Caco-2 (cell line): ENCODE measurements around the gene GABRQ. TPM values are rescaled to one million over a fixed set of nuclear protein-coding genes. Genes with fewer than 3 reads are reported as not detected.

Source experiments
- BruUV-seq: library from RNA; stranded (reverse); fragments of 400-500 nt; replicated peaks from 2 replicates; lab custom pipeline; 2021; lab: Mats Ljungman, UMichigan
- CTCF ChIA-PET: fragments of 300-600 bp; sonication (Branson Sonifier 250); formaldehyde crosslinking; loops from one replicate; lab custom pipeline; 2022; ENCODE audit warnings: antibody characterized with exemption; lab: Charles Lee
- POLR2A ChIA-PET: fragments of 300-600 bp; sonication (Branson Sonifier 250); formaldehyde crosslinking; loops from one replicate; lab custom pipeline; 2022; ENCODE audit warnings: antibody characterized with exemption; lab: Charles Lee
- DNase-seq, 2 experiments: peaks; one replicate each; pipeline versions ENCODE4 v3.0.0 to v3.0.0-alpha.2; 2020 to 2022
- H3K27me3 ChIP-seq: replicated peaks from 2 replicates; pipeline ENCODE4 v1.6.0; 2011; ENCODE audit warnings: low read length; ENCODE audit not compliant: control insufficient read depth, insufficient read depth
- H3K36me3 ChIP-seq: 2 replicates; pipeline ENCODE4 v1.5.1; 2011; ENCODE audit warnings: low read length; ENCODE audit not compliant: control insufficient read depth, insufficient read depth
- H3K4me1 ChIP-seq: fragments of 250-450 bp; sonication (Bioruptor Pico); 2 replicates; pipeline ENCODE4 v1.5.1; 2020; ENCODE audit warnings: mild to moderate bottlenecking
- H3K4me3 ChIP-seq: 2 replicates; pipeline ENCODE4 v1.5.1; 2011; ENCODE audit warnings: low read depth, mild to moderate bottlenecking, control low read depth, low read length
- H3K9me3 ChIP-seq: fragments of 250-450 bp; sonication (Bioruptor Pico); 2 replicates; pipeline ENCODE4 v1.5.1; 2020; ENCODE audit warnings: mild to moderate bottlenecking, moderate library complexity
- H3K27ac Mint-ChIP-seq: one replicate; pipeline ENCODE4 v1.8.0; 2022; ENCODE audit warnings: mixed read lengths; ENCODE audit not compliant: unreplicated experiment
- H3K27me3 Mint-ChIP-seq: one replicate; pipeline ENCODE4 v1.8.0; 2022; ENCODE audit warnings: mixed read lengths; ENCODE audit not compliant: insufficient read depth, unreplicated experiment
- H3K36me3 Mint-ChIP-seq: one replicate; pipeline ENCODE4 v1.8.0; 2022; ENCODE audit warnings: mild to moderate bottlenecking, mixed read lengths; ENCODE audit not compliant: insufficient read depth, unreplicated experiment
- H3K4me1 Mint-ChIP-seq: one replicate; pipeline ENCODE4 v1.8.0; 2022; ENCODE audit warnings: low read depth, mixed read lengths; ENCODE audit not compliant: unreplicated experiment
- H3K4me3 Mint-ChIP-seq: one replicate; pipeline ENCODE4 v1.8.0; 2022; ENCODE audit warnings: mild to moderate bottlenecking, moderate library complexity, mixed read lengths; ENCODE audit not compliant: unreplicated experiment
- H3K9me3 Mint-ChIP-seq: one replicate; pipeline ENCODE4 v1.8.0; 2022; ENCODE audit warnings: mixed read lengths; ENCODE audit not compliant: unreplicated experiment
- CTCF ChIP-seq, 2 experiments: fragments of 200-600 bp in 1 of 2; IDR thresholded peaks; 1 replicate in 1 of 2; 2 replicates in 1 of 2; pipeline versions ENCODE4 v1.5.1 to v1.8.0; 2011 to 2022; ENCODE audit warnings: antibody characterized with exemption in 1 of 2, control low read depth in 1 of 2, inconsistent platforms in 1 of 2, low read depth in 1 of 2, low read length in 1 of 2, mild to moderate bottlenecking in 1 of 2, moderate library complexity in 1 of 2; ENCODE audit not compliant: insufficient read depth in 1 of 2, severe bottlenecking in 1 of 2, unreplicated experiment in 1 of 2
- intact Hi-C: fragments of 100-400 bp; cut with micrococcal nuclease; formaldehyde crosslinking; loops from one replicate; pipeline ENCODE4 v1.10.0; 2022; ENCODE audit not compliant: unreplicated experiment
- total RNA-seq: library from RNA; stranded (reverse); gene quantifications from 2 replicates; pipeline ENCODE4 v1.2.3, GENCODE V29; 2022

Gene GABRQ
- total RNA-seq, 1 experiment from 2014 or later = not detected

GRCh38 chrX:152641996-152642395, 4.3 kb downstream of the GABRQ start:
- intact Hi-C loops = loop anchor here (1.0 kb wide), 1 partner anchor 179 kb away; no protein-coding TSS in a partner anchor
- no peaks in the 10 kb centered on the region for H3K36me3 ChIP-seq
- TF ChIP-seq CTCF (IDR thresholded peaks at IDR 0.05; ENCODE audit: insufficient read depth in 1 of 2, low read depth in 1 of 2, low read length in 1 of 2, severe bottlenecking in 1 of 2, unreplicated experiment in 1 of 2) = no peak
- Mint-ChIP-seq H3K36me3 (no peaks in the 10 kb centered on the region), H3K27ac (no peak overlapping the region), H3K9me3 (no peaks in the 10 kb centered on the region), H3K4me3 (no peak overlapping the region), H3K27me3 (no peaks in the 10 kb centered on the region), H3K4me1 (no peaks in the 10 kb centered on the region)
- ChIA-PET CTCF (interaction anchor here (0.6 to 1.2 kb wide), 2 partner anchors 172 to 179 kb away, joined by 3 read pairs; no protein-coding TSS in a partner anchor), POLR2A (no interaction called here)
- H3K9me3 ChIP-seq = no peaks in the 10 kb centered on the region
- H3K4me1 ChIP-seq = no peaks in the 10 kb centered on the region
- no peaks in the 10 kb centered on the region for H3K27me3 ChIP-seq
- no TSS peak for BruUV-seq
- peak in 1 of 2 experiments; percentile 2 for DNase-seq
- H3K4me3 ChIP-seq = no peak overlapping the region

GRCh38 chrX:152642931-152643564, 5.4 kb downstream of the GABRQ start:
- ChIA-PET POLR2A (no interaction called here), CTCF (no interaction called here)
- H3K9me3 Mint-ChIP-seq = no peaks in the 10 kb centered on the region
- no peak overlapping the region for H3K4me3 ChIP-seq
- no peaks in the 10 kb centered on the region for H3K4me1 Mint-ChIP-seq
- no peak for DNase-seq
- peaks cover 9% of the 10 kb centered on the region for H3K27me3 Mint-ChIP-seq
- H3K36me3 ChIP-seq = no peaks in the 10 kb centered on the region
- no peak overlapping the region for H3K27ac Mint-ChIP-seq
- intact Hi-C loops = loop anchor here (1.0 kb wide), 1 partner anchor 178 kb away; no protein-coding TSS in a partner anchor
- H3K4me1 ChIP-seq = no peaks in the 10 kb centered on the region
- H3K36me3 Mint-ChIP-seq = no peaks in the 10 kb centered on the region
- no peaks in the 10 kb centered on the region for H3K27me3 ChIP-seq
- no peaks in the 10 kb centered on the region for H3K9me3 ChIP-seq
- H3K4me3 Mint-ChIP-seq = no peak overlapping the region
- TF ChIP-seq CTCF (IDR thresholded peaks at IDR 0.05; ENCODE audit: insufficient read depth in 1 of 2, low read depth in 1 of 2, low read length in 1 of 2, severe bottlenecking in 1 of 2, unreplicated experiment in 1 of 2) = no peak
- BruUV-seq = no TSS peak

GRCh38 chrX:152646961-152647360, 9.3 kb downstream of the GABRQ start:
- no peaks in the 10 kb centered on the region for H3K36me3 ChIP-seq
- Mint-ChIP-seq H3K4me3 (no peak overlapping the region), H3K27ac (no peak overlapping the region), H3K36me3 (no peaks in the 10 kb centered on the region), H3K4me1 (no peaks in the 10 kb centered on the region), H3K27me3 (peaks cover 14% of the 10 kb centered on the region), H3K9me3 (no peaks in the 10 kb centered on the region)
- no peaks in the 10 kb centered on the region for H3K4me1 ChIP-seq
- CTCF ChIA-PET = no interaction called here
- no peak for TF ChIP-seq CTCF (IDR thresholded peaks at IDR 0.05; ENCODE audit: insufficient read depth in 1 of 2, low read depth in 1 of 2, low read length in 1 of 2, severe bottlenecking in 1 of 2, unreplicated experiment in 1 of 2)
- H3K27me3 ChIP-seq = no peaks in the 10 kb centered on the region
- DNase-seq = no peak
- H3K4me3 ChIP-seq = no peak overlapping the region
- POLR2A ChIA-PET = no interaction called here
- intact Hi-C loops = no loop called here
- no TSS peak for BruUV-seq
- no peaks in the 10 kb centered on the region for H3K9me3 ChIP-seq
